Loucy (cell line): ENCODE results near the gene AHNAK2.

Source experiments
- CTCF ChIP-seq: fragments of 200-600 bp; sonication (generic); conservative IDR thresholded peaks from 2 replicates; pipeline ENCODE4 v1.5.1; 2014; ENCODE audit warnings: mild to moderate bottlenecking, antibody characterized with exemption, low read length
- EZH2phosphoT487 ChIP-seq: fragments of 200-600 bp; IDR thresholded peaks from 2 replicates; pipeline ENCODE4 v1.6.1; 2018; ENCODE audit warnings: antibody characterized with exemption, mild to moderate bottlenecking, moderate library complexity, borderline replicate concordance

DNA sequence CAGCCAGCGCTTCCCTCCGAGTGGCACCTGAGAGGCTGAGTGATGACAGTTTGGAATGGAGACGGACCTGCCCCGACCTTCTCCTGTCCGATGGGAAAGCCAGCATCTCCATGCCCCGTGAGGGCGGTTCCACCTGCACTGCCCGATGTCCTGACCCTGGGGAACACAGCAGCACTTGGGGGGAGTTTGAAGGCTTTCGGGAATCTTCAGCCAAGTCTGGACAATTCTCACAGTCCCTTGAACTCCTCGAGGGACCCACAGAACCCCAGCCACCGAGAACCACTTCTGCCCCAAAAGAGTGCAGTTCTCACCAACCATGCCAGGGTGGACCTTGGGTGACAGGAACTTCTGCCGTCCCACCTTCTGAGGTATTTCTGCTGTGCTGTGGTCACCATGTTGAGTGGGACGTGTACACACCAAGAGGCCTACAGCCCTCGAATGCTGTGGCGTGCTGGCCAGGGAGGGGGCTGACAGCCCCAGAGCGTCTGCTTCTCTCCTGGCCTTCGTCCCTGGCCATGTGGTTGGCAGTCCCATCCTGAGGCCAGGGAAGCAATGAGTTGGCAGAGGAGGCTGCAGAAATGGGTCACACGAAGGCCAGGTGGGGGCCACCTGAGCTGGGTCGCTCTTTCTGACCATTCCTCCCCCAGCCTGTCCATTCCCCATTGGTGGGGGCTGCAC is 8.5 kb upstream of the AHNAK2 start:
- TF ChIP-seq CTCF (no peak), EZH2phosphoT487 (no peak)
